GM18511 (cell line): ENCODE results near the gene AP1S1.

ENCODE experiments used
- ATAC-seq: cut with Tn5 transposase; IDR thresholded peaks from one replicate; pipeline ENCODE4 v1.9.1; 2021; ENCODE audit warnings: mild to moderate bottlenecking, moderate library complexity; ENCODE audit not compliant: unreplicated experiment

AP1S1 gene

DNA sequence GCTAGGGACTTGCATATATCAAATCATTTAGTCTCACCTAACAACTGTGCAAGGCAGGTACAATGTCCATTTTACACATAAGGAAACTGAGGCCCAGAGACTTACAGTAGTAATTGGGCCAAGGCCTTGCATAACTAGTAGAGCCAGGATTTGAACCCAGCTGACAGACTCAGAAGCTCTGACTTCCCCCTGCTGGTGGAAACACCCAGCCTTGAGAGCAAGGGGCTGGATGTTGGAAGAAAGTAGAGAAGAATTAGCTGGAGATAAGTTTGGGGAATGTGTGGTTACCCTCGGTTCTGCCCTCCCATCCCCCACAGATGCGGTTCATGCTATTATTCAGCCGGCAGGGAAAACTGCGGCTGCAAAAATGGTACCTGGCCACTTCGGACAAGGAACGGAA lies 2.0 kb downstream of the AP1S1 start:
- no peak for ATAC-seq

DNA sequence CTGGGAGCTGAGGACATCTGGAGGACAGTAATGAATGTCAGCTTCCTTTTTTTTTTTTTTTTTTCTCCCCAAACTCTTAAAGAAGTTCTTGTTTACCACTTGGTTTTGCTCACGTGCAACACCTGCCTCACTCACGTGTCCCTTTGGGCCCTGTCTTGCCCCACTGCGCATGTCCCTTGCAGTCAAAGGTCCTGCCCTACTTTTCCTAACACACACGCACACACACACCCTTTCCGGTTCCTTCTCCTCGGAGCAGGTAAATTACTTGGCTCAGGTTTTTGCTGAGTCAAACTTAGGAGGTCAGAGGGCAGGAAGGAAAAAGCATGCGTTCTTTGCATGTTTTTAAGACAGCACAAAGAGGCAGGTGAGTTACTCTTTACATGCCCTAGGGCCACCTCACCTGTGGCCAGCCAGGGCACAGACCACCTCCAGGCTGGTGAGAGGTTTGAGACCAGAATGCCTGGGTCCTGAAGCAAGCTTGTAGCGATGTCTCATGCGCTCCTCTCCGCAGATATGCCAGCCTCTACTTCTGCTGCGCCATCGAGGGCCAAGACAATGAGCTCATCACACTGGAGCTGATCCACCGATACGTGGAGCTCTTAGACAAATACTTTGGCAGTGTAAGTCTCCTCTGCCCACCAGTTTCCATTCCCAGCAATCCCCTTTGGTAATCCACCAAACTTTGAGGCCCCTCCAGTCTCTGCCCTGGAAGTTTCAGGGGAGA lies 2.8 kb downstream of the AP1S1 start:
- no peak for ATAC-seq

DNA sequence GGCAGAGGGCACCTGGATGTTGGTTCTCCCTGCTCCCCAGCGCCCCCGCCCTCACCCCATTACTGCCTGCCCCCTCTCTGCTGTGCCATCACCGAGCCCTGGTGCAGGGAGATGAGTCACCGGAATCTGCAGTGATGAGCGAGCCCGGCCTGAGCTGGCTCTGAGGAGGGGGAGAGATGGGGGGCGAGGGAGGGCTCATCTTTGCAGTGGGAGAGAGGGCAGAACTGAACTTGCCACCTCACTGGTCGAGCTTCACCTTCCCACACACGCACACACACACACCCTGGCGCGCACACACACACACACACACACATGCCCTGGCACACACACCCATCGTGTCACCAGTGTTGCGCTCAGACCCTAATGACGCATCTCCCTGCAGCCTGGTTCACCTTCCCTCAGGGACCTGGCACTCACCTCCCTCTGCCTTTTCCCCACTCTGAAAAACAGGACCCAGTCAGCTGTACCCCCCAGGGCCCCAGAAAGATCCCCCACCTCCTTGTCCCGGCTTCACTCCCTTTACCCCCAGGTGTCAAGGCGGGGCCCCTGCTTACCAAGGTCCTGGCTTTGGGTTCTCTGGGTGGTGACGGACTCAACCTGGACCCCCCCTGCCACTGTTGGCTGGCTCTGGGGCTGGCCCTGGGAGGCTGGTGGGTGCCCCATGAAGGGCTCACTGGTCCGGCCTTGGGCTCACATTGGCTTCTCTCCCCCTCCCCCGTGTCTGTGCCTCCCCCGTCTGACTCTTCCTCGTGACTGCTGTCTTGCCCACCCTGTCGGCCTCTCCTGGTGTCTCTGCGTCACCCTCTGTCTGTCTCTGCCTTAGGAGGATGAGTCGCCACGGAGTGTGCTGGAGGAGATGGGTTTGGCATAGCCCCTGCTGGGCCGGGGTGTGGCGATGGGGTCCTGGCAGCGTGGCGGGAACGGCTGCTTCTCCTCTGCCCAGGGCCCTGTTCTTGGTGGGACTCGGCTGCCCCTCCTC lies 5.7 kb downstream of the AP1S1 start:
- ATAC-seq = no peak

DNA sequence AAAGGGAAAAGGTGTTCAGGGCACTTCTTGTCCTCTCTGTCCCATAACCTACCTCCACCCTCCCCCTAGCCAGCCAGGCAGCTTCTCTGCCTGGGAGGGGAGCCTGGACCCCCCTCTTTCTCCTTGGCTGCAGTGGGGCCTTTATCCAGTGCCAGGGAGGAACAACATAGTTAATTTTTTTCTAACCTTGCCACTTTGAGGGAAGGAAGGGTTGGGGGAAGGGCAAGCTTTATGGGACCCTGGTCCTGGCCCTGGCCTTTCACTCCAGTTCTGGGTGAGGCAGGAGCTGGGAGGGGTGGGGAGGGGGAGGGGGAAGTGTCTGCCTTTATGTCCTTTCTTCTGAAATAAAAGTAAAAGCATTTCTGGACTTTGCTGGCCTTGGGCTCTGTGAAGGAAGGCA lies 6.6 kb downstream of the AP1S1 start:
- no peak for ATAC-seq

DNA sequence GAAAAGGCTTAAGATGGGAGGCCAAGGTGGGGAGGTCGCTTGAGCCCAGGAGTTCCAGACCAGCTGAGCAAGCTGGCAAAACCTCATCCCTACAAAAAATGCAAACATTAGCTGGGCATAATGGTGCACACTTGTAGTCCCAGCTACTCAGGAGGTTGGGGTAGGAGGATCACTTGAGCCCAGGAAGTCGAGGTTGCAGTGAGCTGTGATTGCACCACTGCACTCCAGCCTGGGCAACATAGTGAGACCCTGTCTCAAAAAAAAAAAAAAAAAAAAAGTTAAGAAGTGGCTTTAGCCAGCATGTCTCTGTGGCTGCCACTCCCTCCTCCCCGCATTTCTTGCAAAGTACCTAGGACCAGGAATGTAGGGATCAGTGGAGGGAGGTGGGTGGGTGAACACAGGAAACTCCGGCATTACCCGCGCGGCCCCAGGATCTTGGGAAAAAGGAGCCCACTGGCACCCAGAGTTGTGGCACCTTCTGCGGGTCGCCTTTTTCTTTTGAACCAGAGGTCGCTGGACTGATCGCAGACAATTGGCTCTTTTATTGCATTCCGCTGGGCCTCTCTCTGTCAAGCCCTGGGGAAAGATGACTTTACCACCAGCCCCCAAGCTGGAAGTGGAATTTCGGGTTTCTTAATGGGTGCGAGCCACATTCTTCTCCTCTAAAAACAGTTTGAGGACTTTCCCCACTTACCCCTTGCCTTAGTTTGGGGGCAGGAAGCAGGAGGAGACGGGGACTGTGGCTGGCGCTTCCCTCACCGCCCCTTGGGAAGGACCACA lies 7.6 kb downstream of the AP1S1 start:
- no peak for ATAC-seq

DNA sequence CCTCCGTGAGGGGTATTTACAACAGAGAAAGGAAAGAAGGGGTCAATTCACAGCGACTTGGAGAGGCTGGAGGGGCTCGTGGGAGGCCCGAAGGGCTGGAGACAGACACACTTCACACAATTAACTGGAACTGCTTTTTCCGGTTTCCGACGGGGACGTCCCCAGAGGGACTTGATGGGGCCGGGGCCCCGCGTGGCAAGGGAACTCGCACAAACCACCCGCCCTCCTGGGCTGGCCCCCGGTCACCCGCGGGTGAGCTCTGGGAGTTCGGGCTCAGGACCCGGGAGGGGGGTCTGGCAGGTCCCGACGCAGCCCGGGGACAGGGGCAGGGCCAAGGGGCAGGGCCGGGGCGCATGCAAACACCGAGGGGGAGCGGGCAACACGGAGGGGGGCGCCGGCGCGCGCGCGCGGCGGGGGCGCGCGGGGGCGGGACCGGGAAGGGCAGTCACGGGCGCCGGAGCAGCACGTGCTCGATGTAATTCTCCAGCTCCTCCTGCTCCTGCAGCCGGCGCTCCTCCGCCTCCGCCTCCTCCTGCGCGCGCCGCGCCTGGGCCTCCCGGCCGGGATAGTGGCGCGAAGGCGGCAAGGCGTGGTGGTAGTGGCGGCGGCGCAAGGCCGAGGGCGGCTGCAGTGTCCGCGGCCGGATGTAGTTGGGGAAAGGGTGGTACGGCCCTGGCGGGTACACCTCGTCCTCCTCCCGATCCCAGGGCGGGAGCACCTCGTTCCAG lies 8.4 kb downstream of the AP1S1 start:
- no peak for ATAC-seq

DNA sequence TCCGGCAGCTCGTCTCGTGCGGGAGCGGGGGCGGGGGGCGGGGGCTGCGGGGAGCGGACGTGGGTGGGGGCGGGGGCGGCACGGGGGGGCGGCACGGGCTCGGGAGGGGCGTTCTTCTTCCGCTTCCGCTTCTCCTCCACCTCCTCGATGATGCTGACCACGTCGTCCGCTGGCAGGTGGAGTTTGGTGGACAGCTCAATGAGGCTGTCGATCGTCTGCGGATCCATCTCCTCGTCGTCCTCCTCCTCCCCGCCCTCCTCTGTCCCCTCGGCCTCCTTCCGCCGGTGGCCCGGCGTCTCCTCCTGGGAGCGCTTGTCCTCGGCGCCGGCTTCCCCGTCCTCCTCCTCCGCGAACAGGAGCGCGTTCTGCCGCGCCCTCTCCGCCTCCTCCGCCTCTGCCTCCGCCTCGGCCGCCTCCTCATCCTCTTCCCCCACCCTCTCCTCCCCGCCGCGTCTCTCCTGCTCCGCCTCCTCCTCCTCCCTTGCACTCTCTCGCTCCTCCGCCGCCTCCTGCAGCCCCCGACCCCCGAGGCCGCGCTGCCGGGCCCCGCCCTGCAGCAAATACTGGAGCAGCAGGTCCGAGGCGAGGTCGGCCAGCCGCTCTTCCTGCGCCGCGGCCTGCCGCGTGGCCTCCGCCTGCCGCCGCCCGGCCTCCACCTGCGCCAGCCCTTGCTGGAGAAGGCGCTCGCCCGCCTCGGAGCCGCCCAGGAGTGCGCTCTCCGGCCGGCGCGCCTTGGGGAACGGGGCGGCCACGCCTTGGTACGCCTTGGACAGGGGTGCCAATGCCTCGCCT lies 9.2 kb downstream of the AP1S1 start:
- no peak for ATAC-seq

DNA sequence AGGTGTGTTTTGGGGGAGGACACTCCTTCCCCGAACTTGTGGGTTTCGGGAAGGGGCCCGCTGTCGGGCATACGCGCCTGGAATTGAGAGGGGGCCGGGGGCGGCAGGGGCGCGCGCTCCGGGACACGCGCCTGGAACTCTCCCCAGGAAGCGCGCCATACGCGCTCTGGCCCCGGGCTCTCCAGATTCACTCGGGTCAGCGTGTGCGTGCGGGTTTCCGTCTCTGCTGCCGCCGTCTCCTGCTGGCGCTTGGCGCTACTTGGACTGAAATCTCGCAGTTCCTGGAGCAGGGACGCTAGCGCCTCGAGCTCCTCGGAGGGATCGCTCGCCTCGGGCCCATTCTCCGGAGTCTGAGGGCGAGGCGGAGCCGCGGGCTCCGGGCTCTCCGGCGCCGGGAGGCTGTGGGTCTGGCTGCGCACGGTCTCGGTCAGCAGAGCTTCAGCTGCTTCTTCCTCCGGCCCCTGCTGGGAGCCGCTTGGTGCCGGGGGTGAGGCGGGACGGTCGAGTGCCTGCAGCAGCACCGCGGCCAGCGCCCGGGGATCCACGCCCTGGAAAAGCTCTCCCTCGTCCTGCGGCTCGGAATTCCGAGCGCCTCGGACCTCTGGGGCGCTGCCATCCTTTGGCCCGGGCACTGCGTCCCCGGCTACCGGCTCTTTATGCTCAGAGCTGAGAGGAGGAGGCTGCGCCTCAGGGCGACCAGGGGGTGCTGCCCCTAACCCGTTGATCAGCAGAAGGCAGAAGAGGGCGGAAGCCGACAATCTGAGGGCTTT lies 10.0 kb downstream of the AP1S1 start:
- ATAC-seq = no peak

DNA sequence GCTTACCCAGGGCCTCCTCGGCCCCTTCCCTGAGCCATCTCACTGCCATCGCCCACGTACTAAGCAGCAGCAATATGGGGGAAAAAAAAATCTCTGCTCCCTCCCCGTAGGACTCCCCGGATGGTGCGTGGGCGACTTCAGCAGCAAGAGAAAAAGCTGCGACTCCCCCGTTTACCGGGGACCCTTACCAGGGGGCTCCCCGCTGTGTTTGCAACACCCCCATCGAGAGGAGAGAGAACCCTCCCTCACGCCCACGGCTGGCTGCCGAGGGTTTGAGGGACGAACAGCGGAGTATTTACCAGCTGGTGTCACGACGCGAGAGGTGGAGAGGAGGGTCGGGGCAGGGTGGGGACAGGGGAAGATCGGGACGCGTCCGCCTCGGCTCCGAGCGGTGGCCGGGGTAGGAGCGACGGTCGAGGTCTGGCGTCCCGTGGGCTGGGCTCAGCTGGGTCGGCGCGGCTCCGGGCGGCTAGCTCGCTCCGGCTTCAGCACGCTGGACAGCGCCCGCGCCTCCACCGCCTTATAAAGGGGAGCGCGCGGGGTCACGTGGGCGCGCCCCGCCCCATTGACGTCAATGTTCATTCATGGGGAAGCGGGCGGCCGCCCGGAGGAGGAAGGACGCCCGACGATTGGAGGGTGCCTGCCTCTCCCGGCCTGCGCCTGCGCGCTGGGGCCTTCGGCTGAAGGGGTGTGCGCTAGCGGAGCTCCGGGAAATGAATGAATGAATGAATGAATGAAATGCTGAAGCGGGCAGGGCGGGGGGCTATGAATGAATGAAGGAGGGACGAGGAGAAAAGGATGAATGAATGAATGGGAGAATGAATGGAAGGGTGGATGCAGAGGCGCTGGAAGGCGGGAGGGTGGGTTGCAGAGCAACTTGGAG lies 11.0 kb downstream of the AP1S1 start, which contains the start of gene VGF:
VGF (minus strand) TSS at position 495 of the 883 bp plus-strand sequence. CDS start 726 bp downstream, outside the sequence.
- peak; percentile 62 for ATAC-seq

DNA sequence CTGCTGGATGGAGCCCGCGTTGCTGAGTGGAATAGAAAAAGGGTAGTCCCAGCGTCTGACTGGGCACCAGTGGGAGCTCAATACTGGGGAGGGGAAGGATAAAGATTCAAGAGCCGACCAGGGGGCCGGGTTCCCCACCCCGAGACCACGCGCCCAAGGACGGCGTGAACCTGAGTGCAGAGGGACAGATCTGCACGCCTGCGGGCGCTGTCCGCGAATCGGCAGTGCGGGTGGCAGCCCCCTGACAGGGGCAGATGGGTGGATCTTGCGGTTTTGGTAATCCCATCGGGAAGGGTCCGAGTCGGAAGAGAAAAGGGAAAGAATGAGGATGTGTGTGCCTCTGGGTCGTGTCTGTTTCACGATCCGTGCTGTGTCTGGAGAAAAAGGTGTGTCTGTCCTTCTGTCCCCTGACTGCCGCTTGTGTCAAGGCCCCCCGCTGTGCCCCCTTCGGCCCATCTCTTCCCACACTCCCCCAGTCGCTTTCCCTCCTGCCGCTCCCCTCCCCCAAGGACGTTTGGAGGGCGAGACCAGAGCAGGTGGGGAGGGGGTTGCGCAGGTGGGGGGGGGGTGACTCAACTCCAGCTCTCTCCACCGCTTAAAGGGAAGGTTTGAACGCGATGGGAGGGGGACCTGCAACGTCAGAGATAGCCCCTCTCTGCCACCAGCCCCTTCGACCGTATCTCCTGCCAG lies 11.8 kb downstream of the AP1S1 start:
- ATAC-seq = no peak

DNA sequence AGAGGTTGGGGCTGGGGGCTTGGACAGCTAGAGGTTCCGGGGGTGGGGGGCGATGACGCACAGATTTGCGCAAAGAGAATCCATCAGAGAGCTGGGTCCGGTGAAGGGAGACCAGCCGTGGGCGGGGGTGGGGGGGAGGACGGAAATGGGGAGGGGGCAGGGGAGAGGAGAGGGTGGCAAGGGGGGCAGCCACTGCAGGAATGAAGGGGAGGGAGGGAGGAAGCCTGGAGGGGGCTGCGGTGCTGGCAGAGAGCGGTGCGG lies 12.3 kb downstream of the AP1S1 start:
- ATAC-seq = no peak

DNA sequence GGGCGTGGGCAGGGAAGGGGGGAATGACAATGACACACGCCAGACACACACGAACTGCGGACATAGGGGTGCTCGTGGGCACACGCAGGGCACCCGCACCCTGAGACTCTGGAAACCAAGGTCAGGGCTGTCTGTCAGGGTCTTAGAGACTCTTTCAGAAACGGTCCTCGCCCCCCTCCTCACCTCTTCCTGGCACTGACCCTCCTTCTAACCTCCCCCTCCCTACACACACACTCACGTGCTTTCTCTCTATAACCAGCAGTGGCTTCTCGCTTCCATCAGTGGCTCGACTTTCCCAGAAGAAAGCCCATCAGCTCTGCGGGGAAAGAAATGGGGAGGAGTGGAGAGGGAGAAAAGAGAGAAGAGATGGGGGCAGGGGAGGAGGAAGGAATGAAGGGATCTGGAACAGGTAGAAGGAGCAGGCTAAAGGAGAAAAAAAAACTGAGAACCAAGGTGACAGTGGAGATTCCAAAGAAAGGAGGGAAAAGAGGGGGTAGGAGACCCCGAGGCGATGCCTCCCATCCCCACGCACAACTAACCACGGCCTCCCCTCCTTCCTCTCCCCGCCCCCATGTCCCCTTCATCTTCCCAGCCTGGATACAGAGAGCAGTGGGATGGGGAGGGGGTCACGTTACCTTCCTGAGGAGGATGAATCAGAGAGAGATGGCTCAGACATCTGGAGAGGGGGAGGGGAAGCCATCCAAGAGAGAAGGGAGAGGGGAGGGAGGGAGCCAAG lies 12.8 kb downstream of the AP1S1 start:
- ATAC-seq = no peak

DNA sequence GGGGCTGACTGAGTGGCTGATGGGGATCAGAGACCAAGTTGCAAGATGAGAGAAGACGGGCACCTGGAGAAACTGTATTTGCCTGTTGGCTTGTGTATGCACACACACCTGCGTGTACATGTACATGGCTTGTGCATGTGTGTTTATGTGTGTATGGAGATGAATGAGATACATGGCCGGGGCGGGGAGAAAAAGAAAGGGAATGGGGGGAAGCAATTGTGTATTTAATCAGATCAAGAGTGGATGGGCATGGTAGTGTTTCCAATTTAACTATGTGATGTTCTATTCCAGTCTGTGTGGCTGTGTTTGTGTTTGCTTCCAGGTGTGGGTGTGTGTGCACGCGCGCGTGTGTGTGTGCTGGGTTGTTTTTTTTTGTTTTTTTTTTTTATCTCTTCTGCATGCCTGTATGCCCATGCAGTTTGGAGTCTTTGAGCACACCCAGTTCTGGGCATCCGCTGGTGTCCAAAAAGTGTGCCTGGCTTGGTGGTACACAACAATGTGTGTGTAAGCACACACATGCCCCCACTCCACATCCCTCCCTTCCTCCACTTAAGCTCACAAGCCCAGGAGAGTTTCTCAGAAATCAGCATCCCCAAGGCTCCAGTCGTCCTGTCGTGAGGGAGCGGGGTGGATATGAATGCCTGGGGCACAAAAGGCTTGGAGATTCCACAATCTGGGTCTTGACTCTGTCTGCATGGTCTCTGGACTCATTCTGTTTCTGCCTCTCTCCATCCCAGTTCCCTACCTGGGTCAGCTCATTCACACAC lies 13.6 kb downstream of the AP1S1 start:
- no peak for ATAC-seq

DNA sequence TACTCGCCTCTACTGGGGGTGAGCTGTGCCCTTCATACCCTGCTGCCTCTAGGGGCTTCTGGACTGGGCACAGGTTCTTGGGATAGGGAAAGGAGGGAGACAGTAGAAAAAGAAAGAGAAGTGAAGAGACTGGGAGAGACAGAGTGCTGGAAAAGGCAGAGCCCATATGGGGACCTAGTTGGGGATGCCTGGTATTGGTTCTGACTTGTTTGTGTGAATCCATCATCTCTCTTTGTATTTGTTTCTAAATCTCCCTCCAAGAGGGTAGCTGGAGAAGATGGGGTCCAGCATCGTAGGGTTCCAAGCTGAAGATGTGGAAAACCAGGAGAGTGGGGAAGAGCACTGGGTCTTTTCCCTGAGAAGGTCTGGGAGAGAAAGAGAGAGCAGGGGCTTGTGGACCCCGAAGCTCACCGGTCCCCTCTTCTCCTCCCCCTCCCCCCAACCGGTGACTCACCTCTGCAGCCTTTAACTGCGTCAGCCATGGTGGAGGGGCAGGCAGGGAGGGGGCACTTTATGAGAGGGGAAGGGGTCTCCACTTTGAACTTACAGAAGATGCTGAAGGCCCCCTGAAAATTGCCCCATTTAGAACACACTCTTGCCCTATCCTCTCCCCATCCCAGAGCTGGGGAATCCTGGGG lies 14.3 kb downstream of the AP1S1 start:
- ATAC-seq = no peak

DNA sequence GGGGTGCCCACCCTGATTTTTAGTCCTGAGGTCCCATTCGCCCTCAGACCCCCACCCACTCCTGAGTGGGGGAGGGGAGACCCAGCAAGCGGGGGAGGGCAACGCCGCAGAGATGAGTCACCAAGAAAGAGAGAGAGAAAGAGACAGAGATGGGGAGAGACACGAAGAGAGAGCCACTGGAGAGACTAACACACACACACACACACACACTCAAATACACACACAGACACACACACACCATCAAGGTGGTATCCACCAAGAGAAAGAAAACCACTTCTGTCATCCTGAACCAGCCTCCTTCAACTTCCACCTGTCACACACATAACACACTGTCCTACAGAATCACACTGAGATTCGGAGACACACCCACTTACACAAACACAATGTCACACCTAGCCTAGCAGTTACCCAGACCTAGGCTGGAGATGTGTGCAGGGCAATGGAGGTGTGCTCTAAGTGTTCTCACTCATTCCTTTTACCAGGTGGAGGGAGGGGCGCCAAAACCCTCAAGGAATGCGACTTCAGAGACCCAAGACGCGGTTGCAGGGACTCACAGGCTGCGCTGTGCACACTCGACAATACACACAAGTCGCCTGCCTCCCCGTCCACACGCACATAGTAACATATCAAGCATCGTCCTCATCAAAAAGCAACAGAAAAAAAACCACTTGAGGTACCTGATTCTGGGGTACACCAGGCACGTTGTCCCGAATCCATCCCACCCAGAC lies 15.0 kb downstream of the AP1S1 start:
- no peak for ATAC-seq
